Frontal cortex (tissue), 4 donors: Measurements from ENCODE around the gene EDARADD. TPM values are rescaled to one million over a fixed set of nuclear protein-coding genes. Genes with fewer than 3 reads are reported as not detected.
A peak's percentile ranks its signal among the peaks of the same experiment; 100 is the strongest.
"Not testable (repeated sequence)": the region's sequence is repeated elsewhere in the genome, so short reads cannot be mapped to it uniquely, and the experiment has no call there.

Experiments
- DNase-seq, 2 donors: peaks; one replicate each; pipeline ENCODE4 v3.0.0; 2012; ENCODE audit warnings: low spot score in 2 of 2
- FAIRE-seq: peaks from 2 replicates; lab custom pipeline; 2012; peaks lifted over from hg19 to GRCh38; lab: Jason Lieb, UNC
- total RNA-seq: library from RNA; depleted of rRNA; stranded (reverse); fragments of >200 nt; gene quantifications from one replicate; pipeline ENCODE4 v1.2.3, GENCODE V29; 2014
- donor health status: control.
- donor health status: control.
- donor health status: control.

The EDARADD gene
- total RNA-seq, 1 donor from 2014 or later: 3.7 TPM

GRCh38 chr1:236472850-236473788 is 79.0 kb downstream of the EDARADD start:
- no peak for FAIRE-seq
- no peak for DNase-seq

- DNase-seq: no peak
- FAIRE-seq: no peak
Observed at GRCh38 chr1:236476019-236476418, 81.9 kb downstream of the EDARADD start.

GRCh38 chr1:236480758-236481436 is 86.8 kb downstream of the EDARADD start:
- DNase-seq (no peak), FAIRE-seq (no peak)

DNA sequence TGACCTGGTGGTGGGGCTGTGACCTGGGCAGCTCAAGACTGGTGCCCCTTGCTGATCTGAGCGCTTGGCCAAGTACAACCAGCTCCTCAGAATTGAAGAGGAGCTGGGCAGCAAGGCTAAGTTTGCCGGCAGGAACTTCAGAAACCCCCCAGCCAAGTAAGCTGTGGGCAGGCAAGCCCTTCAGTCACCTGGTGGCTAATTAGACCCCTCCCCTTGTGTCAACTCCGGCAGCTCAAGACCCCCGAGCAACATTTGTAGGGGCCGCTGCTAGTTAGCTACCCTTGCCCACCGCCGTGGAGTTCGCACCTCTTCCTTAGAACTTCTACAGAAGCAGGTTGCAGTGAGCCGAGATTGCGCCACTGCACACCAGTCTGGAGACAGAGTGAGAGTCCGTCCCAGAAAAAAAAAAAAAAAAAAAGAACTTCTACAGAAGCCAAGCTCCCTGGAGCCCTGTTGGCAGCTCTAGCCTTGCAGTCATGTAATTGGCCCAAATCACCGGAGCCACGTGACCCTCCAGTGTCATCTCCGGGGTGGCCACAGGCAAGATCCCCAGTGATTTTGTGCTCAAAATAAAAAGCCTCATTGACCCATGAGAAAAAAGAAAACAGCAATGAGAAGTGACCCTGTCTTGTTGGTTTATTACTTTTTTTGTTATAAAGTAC is 90.4 kb downstream of the EDARADD start:
- FAIRE-seq: no peak

GRCh38 chr1:236486356-236487002 is 92.4 kb downstream of the EDARADD start:
- FAIRE-seq (no peak), DNase-seq (no peak)

More for the DNA sequence above, 90.4 kb downstream of the EDARADD start:
- no peak for DNase-seq

- DNase-seq, FAIRE-seq: not testable (repeated sequence)
Observed at GRCh38 chr1:236489161-236489560, 95.1 kb downstream of the EDARADD start.

DNA sequence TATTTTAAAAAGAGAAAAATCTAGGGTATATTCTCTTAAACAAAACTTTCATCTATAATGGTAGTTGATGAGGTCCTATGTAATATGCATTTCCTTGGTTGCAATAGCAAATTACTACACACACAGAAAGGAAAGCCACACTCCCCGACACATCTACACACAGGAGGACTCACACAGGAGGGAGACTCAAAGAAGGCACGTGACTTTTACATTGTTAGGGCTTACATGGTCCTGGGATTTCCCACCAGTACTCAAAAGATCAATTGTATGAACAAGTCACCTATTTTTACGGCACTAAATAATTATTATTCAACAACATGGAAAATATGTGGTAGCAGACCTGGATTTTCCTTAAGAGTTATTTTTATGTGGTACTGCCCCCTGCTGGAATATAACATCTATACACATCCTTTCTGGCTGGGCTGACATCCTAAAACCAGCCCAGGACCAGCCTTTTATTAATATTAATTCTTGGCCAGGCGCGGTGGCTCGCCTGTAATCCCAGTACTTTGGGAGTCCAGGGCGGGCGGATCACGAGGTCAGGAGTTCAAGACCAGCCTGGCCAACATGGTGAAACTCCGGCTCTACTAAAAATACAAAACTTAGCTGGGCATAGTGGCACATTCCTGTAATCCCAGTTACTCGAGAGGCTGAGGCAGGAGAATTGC is 95.8 kb downstream of the EDARADD start:
- no peak for FAIRE-seq
- peak; percentile 34 to 49 for DNase-seq

DNA sequence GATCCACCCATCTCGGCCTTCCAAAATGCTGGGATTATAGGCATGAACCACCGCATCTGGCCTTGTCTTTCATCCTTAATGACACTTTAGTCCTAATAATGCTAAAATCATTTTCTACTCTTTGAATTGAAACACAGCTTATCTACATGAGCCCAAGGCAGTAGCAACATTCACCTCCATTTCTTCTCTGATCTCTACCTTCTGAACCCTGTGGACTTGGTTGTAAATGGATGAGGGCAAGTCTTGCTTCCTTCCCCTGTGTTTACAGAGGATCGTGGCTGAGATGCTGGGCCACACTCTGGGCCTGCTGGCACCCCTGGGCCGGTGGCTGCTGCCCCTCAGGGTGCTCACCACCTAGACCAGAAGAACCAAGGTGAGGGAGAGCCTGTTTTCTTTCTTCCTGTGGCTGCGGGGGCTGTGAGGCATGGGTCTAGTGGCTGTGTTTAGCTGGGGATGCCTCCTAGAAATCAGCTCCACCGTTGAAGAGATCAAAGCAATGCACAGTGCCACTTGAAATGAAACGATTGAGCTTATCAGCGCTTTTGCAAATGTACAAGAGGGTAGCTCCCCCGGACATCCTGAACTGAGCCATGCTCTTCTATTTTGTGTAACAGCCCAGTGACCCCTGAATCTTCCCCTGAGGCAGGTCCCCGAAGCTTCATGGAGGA is 97.5 kb downstream of the EDARADD start:
- DNase-seq (no peak), FAIRE-seq (no peak)

DNA sequence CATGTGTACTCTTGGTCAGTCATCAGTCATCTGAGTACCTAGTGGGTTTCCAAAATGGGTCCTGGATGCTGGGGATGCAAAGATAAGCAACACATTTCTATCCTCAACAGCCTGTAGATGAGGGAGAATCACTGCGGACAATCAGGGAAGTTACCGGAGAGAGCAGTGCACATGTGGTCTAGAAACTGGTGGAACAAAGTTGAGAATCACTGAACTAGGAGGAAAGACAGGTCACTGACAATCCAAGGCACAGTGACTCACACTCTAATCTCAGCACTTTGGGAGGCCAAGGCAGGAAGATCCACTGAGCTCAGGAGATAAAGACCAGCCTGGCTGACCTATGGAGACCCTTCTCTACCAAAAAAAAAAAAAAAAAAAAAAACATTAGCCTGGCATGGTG is 98.3 kb downstream of the EDARADD start:
- FAIRE-seq: no peak
- no peak for DNase-seq

- DNase-seq (no peak), FAIRE-seq (no peak)
Observed at GRCh38 chr1:236494082-236494481, 100.0 kb downstream of the EDARADD start.

DNA sequence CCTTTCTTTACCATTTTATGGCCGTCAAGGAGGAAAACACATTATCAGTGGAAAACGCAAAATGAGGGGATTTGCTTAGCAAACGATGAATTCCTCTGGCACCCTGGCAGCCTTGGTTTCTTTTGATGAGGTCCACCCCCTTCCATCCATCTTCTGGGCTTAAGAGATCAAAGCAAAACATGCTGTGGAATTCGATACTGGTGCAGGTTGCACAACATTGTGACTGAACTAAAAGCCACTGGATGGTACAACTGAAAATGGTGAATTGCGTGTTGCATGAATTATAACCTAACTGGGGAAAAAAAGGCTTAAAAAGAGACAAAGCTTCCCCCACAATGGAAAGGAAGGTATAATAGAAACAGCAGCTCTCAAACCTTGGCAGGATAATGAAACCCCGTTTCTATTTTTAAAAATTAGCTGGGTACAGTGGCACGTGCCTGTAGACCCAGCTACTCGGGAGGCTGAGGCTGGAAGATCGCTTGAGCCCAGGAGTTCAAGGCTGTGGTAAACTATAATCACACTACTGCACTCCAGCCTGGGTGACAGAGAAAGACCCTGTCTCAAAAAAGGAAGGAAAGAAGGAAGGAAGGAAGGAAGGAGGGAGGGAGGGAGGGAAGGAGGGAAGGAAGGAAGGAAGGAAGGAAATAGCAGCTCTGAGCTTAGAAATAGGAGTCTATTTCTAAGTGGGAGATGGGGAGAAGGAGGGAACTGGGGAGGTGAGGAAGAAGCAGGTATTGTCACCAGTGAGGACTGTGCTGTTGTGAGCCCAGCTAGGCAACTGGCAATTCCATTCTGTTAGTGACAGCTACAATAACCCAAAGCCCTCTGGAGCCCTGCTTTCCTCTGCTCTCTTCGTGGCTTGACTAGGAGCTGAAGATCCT is 100.7 kb downstream of the EDARADD start:
- DNase-seq (no peak), FAIRE-seq (no peak)

- FAIRE-seq (no peak), DNase-seq (no peak)
Observed at GRCh38 chr1:236495467-236496112, 101.5 kb downstream of the EDARADD start.

- FAIRE-seq: no peak
Observed at GRCh38 chr1:236497908-236498307, 103.8 kb downstream of the EDARADD start.

DNA sequence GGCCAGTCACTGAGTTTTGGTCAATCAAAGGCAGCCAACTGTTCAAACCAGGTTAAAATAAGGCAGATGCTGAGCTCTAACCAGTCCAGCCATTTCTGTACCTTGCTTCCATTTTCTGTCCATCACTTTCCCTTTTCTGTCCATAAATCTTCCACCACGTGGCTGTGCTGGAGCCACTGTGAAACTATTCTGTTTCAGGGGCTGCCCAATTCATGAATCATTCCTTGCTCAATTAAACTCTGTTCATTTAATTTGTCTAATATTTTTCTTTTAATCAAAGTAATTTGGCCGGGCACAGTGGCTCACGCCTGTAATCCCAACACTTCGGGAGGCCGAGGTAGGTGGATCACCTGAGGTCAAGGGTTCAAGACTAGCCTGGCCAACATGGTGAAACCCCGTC is 107.0 kb downstream of the EDARADD start:
- FAIRE-seq (no peak), DNase-seq (no peak)

More at GRCh38 chr1:236497908-236498307, 103.8 kb downstream of the EDARADD start:
- no peak for DNase-seq

DNA sequence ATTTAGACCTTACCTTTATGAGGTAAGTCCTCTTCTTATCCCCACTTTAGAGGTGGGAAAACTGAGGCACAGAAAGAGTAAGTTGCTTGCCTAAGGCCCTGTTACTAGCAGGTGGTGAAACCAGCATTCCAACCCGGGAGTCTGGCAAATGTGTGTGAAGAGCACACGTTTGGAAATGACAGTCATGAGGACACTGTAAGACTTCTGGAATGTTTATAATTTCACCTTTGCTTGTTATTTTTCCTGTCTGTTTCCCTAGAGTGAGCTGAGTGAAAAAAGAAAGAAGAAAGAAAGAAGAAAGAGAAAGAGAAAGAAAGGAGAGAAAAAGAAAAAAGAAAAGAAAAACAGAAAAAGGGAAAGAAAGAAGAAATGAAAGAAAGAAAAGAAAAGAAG is 108.5 kb downstream of the EDARADD start:
- FAIRE-seq (no peak), DNase-seq (no peak)

DNA sequence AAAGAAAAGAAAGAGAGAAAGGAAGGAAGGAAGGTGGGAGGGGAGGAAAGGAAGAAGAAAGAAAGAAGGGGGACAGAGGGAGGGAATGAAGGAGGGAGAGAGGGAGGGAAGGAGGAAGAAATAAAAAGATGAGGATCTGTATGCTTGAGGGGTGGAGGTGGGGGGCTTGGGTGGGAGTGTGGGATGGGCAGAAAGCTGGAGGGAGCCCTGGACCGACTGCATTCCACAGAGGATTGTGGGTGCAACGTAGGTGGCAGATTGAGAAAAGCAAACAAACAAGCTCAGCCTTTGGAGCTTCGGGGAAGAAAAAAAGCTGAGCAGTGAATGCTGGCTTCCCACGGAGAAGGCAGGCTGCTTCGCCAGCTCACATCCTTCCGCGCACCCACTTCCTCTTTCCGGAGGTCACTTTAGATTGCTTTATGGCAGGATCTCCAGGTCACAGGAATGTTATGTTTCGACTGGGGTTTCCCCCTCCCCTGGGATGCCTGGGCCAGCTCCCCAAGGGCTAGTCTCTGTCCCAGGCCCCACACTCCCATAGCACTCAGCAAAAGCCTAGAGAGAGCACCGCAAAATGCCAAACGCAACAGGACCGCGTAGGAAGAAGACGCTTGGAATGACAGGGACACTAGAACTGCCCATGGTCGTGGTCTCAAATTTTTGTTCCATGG is 109.0 kb downstream of the EDARADD start:
- DNase-seq (peak in 1 of 2 donors; percentile 47), FAIRE-seq (no peak)

DNA sequence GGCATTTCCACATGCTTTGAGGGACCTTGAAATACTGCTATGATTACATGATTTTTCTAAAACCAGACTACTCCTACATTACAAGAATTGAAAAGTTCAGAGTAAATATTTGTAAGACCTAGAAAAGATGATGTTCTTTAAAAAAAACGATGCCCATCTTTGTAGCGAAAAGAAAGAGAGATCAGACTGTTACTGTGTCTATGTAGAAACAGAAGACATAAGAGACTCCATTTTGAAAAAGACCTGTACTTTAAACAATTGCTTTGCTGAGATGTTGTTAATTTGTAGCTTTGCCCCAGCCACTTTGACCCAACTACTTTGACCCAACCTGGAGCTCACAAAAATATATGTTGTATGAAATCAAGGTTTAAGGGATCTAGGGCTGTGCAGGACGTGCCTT is 110.3 kb downstream of the EDARADD start:
- not testable (repeated sequence) for DNase-seq, FAIRE-seq
